Measurements from ENCODE around the gene SAMD1.

SAMD1 gene

GRCh38 chr19:14090509-14091080, at the start of gene SAMD1:
Gene SAMD1, minus strand, starts transcription at chr19:14090751.
- peak; percentile 82 for DNase-seq
- Mint-ChIP-seq H3K4me3 (peak within 1 kb of the TSS; percentile 90), H3K4me1 (peaks cover 20% of the 10 kb centered on the region)

GRCh38 chr19:14139944-14140343, 49.4 kb upstream of the SAMD1 start:
- Mint-ChIP-seq H3K4me3 (no peak overlapping the region), H3K4me1 (peaks cover 39% of the 10 kb centered on the region), H3K27me3 (no peaks in the 10 kb centered on the region), H3K9me3 (no peaks in the 10 kb centered on the region), H3K27ac (no peak overlapping the region), H3K36me3 (ENCODE audit: low read depth) (peaks cover 8% of the 10 kb centered on the region)
- DNase-seq: no peak
- ATAC-seq: no peak

More at GRCh38 chr19:14090509-14091080, at the start of gene SAMD1:
- peaks cover 17% of the 10 kb centered on the region for H3K36me3 Mint-ChIP-seq (ENCODE audit: low read depth)
- peaks cover 7% of the 10 kb centered on the region for H3K9me3 Mint-ChIP-seq
- peak; percentile 57 for ATAC-seq
- H3K27ac Mint-ChIP-seq: peak within 1 kb of the TSS; percentile 96
- H3K27me3 Mint-ChIP-seq: no peaks in the 10 kb centered on the region

GRCh38 chr19:14138576-14139265, 48.2 kb upstream of the SAMD1 start:
- Mint-ChIP-seq H3K27ac (peak overlapping the region; percentile 42), H3K9me3 (no peaks in the 10 kb centered on the region), H3K36me3 (ENCODE audit: low read depth) (peaks cover 14% of the 10 kb centered on the region), H3K27me3 (no peaks in the 10 kb centered on the region), H3K4me3 (peak overlapping the region; percentile 90), H3K4me1 (peaks cover 44% of the 10 kb centered on the region)
- ATAC-seq: no peak
- no peak for DNase-seq

- H3K4me3 Mint-ChIP-seq: peak within 1 kb of the TSS; percentile 90
- no peaks in the 10 kb centered on the region for H3K27me3 Mint-ChIP-seq
- ATAC-seq (peak; percentile 89), DNase-seq (peak; percentile 97)
- H3K27ac Mint-ChIP-seq: peak within 1 kb of the TSS; percentile 98
- H3K9me3 Mint-ChIP-seq: no peaks in the 10 kb centered on the region
- H3K4me1 Mint-ChIP-seq: peaks cover 42% of the 10 kb centered on the region
- H3K36me3 Mint-ChIP-seq (ENCODE audit: low read depth): peaks cover 22% of the 10 kb centered on the region
Measured at GRCh38 chr19:14136509-14137281, 46.1 kb upstream of the SAMD1 start, which contains the start of gene ASF1B. Gene ASF1B, minus strand, starts transcription at chr19:14136589. Its CDS starts 133 bp downstream, at chr19:14136456.

- Mint-ChIP-seq H3K36me3 (ENCODE audit: low read depth) (peaks cover 22% of the 10 kb centered on the region), H3K4me3 (peak overlapping the region; percentile 90), H3K27ac (peak overlapping the region; percentile 98), H3K9me3 (no peaks in the 10 kb centered on the region), H3K4me1 (peaks cover 37% of the 10 kb centered on the region), H3K27me3 (no peaks in the 10 kb centered on the region)
- ATAC-seq (peak; percentile 1), DNase-seq (no peak)
Measured at GRCh38 chr19:14135985-14136508, 45.5 kb upstream of the SAMD1 start.

- H3K9me3 Mint-ChIP-seq: no peaks in the 10 kb centered on the region
- peak overlapping the region; percentile 90 for H3K4me3 Mint-ChIP-seq
- no peak for ATAC-seq
- peaks cover 21% of the 10 kb centered on the region for H3K36me3 Mint-ChIP-seq (ENCODE audit: low read depth)
- peaks cover 34% of the 10 kb centered on the region for H3K4me1 Mint-ChIP-seq
- DNase-seq: no peak
- no peak overlapping the region for H3K27ac Mint-ChIP-seq
- H3K27me3 Mint-ChIP-seq: no peaks in the 10 kb centered on the region
Measured at GRCh38 chr19:14135355-14135754, 44.8 kb upstream of the SAMD1 start.

GRCh38 chr19:14127929-14128509, 37.5 kb upstream of the SAMD1 start:
- peaks cover 35% of the 10 kb centered on the region for H3K36me3 Mint-ChIP-seq (ENCODE audit: low read depth)
- H3K9me3 Mint-ChIP-seq: no peaks in the 10 kb centered on the region
- ATAC-seq (no peak), DNase-seq (no peak)
- no peak overlapping the region for H3K4me3 Mint-ChIP-seq
- no peaks in the 10 kb centered on the region for H3K27me3 Mint-ChIP-seq
- H3K4me1 Mint-ChIP-seq: no peaks in the 10 kb centered on the region
- H3K27ac Mint-ChIP-seq: no peak overlapping the region

GRCh38 chr19:14127176-14127575, 36.6 kb upstream of the SAMD1 start:
- ATAC-seq (no peak), DNase-seq (no peak)
- no peaks in the 10 kb centered on the region for H3K4me1 Mint-ChIP-seq
- no peak overlapping the region for H3K4me3 Mint-ChIP-seq
- H3K27me3 Mint-ChIP-seq: no peaks in the 10 kb centered on the region
- no peak overlapping the region for H3K27ac Mint-ChIP-seq
- peaks cover 37% of the 10 kb centered on the region for H3K36me3 Mint-ChIP-seq (ENCODE audit: low read depth)
- H3K9me3 Mint-ChIP-seq: no peaks in the 10 kb centered on the region

GRCh38 chr19:14122924-14123323, 32.4 kb upstream of the SAMD1 start:
- no peaks in the 10 kb centered on the region for H3K27me3 Mint-ChIP-seq
- no peak for DNase-seq

GRCh38 chr19:14120497-14120780, 29.9 kb upstream of the SAMD1 start:
- Mint-ChIP-seq H3K9me3 (no peaks in the 10 kb centered on the region), H3K4me1 (peaks cover 24% of the 10 kb centered on the region), H3K27ac (no peak overlapping the region), H3K4me3 (no peak overlapping the region), H3K36me3 (ENCODE audit: low read depth) (peaks cover 21% of the 10 kb centered on the region), H3K27me3 (no peaks in the 10 kb centered on the region)
- ATAC-seq: no peak
- no peak for DNase-seq

More at GRCh38 chr19:14122924-14123323, 32.4 kb upstream of the SAMD1 start:
- ATAC-seq: no peak
- H3K27ac Mint-ChIP-seq: no peak overlapping the region
- no peak overlapping the region for H3K4me3 Mint-ChIP-seq
- H3K9me3 Mint-ChIP-seq: no peaks in the 10 kb centered on the region
- H3K36me3 Mint-ChIP-seq (ENCODE audit: low read depth): peaks cover 27% of the 10 kb centered on the region
- H3K4me1 Mint-ChIP-seq: peaks cover 10% of the 10 kb centered on the region

GRCh38 chr19:14119644-14120496, 29.3 kb upstream of the SAMD1 start:
- H3K27ac Mint-ChIP-seq: no peak overlapping the region
- no peaks in the 10 kb centered on the region for H3K27me3 Mint-ChIP-seq
- no peak overlapping the region for H3K4me3 Mint-ChIP-seq
- H3K36me3 Mint-ChIP-seq (ENCODE audit: low read depth): peaks cover 15% of the 10 kb centered on the region
- peaks cover 28% of the 10 kb centered on the region for H3K4me1 Mint-ChIP-seq
- no peak for DNase-seq
- ATAC-seq: no peak
- no peaks in the 10 kb centered on the region for H3K9me3 Mint-ChIP-seq

GRCh38 chr19:14119146-14119545, 28.6 kb upstream of the SAMD1 start:
- peak overlapping the region; percentile 87 for H3K4me3 Mint-ChIP-seq
- no peaks in the 10 kb centered on the region for H3K9me3 Mint-ChIP-seq
- ATAC-seq: no peak
- DNase-seq: no peak
- H3K36me3 Mint-ChIP-seq (ENCODE audit: low read depth): peaks cover 10% of the 10 kb centered on the region
- H3K27ac Mint-ChIP-seq: peak overlapping the region; percentile 81
- no peaks in the 10 kb centered on the region for H3K27me3 Mint-ChIP-seq
- H3K4me1 Mint-ChIP-seq: peaks cover 32% of the 10 kb centered on the region

GRCh38 chr19:14118165-14119051, 27.9 kb upstream of the SAMD1 start:
- Mint-ChIP-seq H3K9me3 (no peaks in the 10 kb centered on the region), H3K27me3 (no peaks in the 10 kb centered on the region), H3K36me3 (ENCODE audit: low read depth) (peaks cover 10% of the 10 kb centered on the region), H3K4me3 (peak overlapping the region; percentile 87), H3K4me1 (peaks cover 37% of the 10 kb centered on the region), H3K27ac (peak overlapping the region; percentile 81)
- peak; percentile 37 for DNase-seq
- ATAC-seq: peak; percentile 0

All from activated naive CD8-positive, alpha-beta T cell treated with anti-CD3 and anti-CD28 coated beads, Interleukin-2, amount 50 U/mL, for 24 hours (primary cell).